NCI-H1092 treated with DMSO at 0.1 percent for 48 hours (cell line): ENCODE measurements around the gene MYO1A.
"Not testable (repeated sequence)": the region's sequence is repeated elsewhere in the genome, so short reads cannot be mapped to it uniquely, and the experiment has no call there.

Source experiments
- DNase-seq: peaks from one replicate; lab custom pipeline; 2025; lab: John Stamatoyannopoulos, UW

The MYO1A gene

GRCh38 chr12:56993346-56993745 is 56.6 kb downstream of the MYO1A start:
- no peak for DNase-seq

GRCh38 chr12:56991319-56992246 is 58.3 kb downstream of the MYO1A start:
- DNase-seq = no peak

GRCh38 chr12:56990648-56991318 is 59.1 kb downstream of the MYO1A start:
- no peak for DNase-seq

DNA sequence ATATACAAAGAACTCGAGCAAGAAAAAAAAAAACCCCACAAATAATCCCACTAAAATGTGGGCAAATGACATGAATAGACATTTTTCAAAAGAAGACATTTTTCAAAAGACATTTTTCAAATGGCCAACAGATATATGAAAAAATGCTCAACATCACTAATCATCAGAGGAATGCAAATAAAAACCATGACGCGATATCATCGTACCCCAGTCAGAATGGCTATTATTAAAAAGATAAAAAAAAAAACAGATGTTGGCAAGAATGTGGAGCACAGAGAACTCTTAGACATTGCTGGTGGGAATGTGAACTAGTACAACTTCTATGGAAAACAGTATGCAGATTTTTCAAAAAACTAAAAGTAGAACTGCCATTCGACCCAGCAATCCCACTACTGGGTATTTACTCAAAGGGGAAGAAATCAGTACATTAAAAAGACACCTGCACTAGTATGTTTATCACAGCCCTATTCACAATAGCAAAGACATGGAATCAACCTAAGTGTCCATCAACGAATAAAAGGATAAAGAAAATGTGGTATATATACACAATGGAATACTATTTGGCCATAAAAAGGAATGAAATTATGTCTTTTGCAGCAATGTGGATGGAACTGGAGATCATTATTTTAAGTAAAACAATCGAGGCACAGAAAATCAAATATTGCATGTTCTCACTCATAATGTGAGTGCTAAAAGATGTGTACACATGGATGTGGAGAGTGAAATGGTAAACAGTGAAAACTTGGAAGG is 59.9 kb downstream of the MYO1A start:
- no peak for DNase-seq

DNA sequence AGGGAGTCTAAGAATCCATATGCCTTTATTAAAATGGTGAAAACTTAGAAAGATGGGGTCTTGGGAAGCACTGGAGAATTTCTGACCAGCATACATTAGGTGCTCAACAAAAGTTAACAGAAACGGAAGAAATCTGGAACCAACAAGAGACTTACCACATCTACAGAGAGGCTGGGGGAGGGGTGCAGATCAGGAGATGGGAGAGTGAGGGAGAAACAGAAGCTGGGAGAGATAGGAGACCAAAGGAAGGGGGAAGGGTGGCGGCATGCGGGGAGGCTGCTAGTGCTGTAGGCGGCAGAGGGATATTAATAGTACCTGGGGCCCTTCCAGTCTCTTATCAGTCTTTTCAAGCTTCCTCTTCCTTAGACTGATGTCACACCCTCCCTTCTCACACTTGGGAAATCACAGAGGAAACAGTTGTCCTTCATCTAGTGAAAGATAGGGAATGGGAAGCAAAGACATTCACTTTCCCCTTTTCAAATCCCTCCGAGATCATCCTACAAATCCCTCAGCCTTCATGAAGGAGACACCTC is 61.7 kb downstream of the MYO1A start:
- DNase-seq = no peak

DNA sequence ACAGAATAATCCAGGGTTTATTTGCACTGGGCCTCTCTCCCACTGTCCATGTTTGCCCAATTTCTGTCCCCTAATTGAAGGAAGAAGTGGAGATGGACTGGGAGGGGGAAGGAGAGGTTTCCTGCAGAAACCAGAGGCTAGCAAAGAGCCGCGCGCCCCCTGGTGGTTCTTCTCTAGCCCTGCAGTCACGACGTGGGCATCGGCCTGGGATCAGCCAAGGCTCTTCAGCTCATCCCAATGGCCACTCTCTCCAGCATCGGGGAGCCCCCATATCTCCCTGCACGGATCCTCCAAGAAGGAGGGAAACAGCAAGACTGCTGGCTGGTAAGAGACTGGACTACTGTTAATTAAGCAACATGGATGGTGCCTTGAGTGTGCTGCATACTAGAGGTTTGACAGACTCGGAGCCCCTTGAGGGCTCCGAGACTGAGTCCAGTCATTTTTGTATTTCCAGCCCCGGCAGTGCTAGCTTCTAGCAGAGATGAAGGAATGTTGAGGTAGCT is 62.3 kb downstream of the MYO1A start:
- peak; percentile 69 for DNase-seq

DNA sequence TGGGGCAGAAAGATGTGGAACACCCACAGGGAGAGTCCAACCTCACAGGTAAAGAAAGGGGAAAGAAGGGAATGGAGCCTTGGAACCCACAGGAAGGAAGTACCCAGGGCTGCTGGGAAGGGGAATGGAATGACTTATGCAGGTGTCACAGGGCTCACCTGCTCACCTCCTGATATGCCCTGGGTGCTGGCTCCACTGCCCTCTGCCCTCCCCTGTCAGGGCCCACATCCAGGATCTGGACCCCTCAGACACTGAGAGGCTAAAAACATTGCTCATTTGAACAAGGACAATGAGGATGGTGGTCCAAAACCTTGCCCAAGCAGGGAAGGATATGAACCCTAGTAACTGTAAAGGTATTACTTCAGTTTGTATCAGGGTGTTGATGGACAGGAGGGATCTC is 62.9 kb downstream of the MYO1A start:
- DNase-seq = no peak

DNA sequence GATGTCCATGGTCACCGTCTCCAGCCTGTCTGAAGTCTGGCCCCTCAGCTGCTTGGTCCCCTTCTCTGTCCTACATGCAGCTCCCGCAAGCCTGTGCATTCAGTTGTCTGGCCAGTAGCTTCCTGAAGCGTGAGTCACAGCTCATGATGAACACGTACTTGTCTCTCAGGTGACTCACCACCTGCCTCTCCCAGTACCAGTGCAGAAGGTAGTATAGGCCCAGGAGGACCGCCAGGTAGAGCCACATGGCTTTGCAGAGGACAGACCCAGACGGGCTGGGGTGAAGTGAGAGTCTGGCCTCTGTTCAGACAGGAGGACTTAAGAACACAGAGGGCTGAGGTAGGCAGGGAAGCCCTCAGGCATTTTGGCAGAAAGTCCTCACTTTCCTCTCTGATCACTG is 64.2 kb downstream of the MYO1A start:
- DNase-seq = not testable (repeated sequence)

DNA sequence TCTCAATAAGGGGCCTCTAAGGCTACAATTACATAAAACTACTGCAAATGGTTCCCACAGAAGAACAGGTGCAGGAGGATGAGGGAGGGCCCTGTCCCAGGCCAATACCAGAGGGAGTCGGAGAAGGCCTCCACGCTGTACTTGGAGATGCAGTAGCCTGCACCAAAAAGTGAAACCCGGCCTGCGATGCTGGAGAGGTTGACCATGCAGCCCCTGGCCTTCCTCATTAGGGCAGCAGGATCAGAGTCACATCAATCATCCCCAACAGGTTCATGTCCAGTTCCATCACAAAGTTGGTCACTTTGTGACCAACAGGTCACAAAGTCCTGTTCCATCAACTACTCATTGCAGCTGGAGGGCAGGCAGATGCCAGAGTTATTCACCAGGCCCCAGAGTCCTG is 66.5 kb downstream of the MYO1A start:
- no peak for DNase-seq

- not testable (repeated sequence) for DNase-seq
These were observed 67.2 kb downstream of the MYO1A start for GRCh38 chr12:56982578-56983236.

DNA sequence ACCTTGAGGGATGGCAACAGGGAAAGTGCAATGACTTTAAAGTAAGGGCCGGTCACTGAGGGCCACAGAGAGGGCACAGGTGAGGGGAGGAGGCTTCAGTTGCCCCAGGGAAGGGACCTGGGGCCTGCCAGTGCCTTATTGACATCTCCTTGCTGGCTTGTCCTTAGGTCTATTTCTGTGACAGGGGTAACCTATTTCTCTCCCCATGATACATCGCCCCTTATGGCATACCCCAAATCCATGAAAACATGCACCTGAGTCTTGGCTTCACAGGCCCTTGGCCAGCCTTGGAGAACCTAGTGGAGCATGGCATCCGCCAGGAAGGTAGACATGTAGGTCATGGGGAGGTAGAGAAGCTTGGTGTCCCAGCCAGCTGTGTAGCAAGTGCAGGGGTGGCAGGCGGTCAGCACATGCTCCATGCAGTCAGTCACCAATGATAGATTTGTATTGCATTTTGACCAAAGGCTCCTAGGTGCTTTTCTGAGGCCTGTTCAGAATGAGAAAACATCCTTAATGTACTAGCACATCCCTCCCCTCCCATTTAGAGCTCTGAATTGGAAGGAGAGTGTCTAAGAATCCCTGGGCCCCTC is 68.9 kb downstream of the MYO1A start:
- DNase-seq = no peak

GRCh38 chr12:56980268-56980667 is 69.7 kb downstream of the MYO1A start:
- no peak for DNase-seq

- DNase-seq = no peak
These were observed 70.3 kb downstream of the MYO1A start for GRCh38 chr12:56979628-56980027.
